Spleen (tissue), 7 donors: Measurements from ENCODE around the gene DCTN1.

ENCODE experiments used
- POLR2A ChIP-seq, 3 donors: fragments of 450-650 bp; IDR thresholded peaks; one replicate each; pipeline ENCODE4 v1.5.1; 2017; ENCODE audit warnings: antibody characterized with exemption in 3 of 3, mild to moderate bottlenecking in 1 of 3
- POLR2AphosphoS5 ChIP-seq, 3 donors: sonication (generic); formaldehyde crosslinking; IDR thresholded peaks; one replicate each; pipeline ENCODE4 v1.5.1; 2017; ENCODE audit warnings: antibody characterized with exemption in 3 of 3
- TF ChIP-seq, protein P1 (sequence below), 11 experiments: fragments of 200-600 bp in 7 of 11; fragments of 450-650 bp in 4 of 11; sonication (generic) in 4 of 11; IDR thresholded peaks in 8 of 11; conservative IDR thresholded peaks in 3 of 11; 1 replicate in 7 of 11; 2 replicates in 4 of 11; pipeline versions ENCODE4 v1.4.0 to v1.8.0; 2016 to 2021; ENCODE audit warnings: antibody characterized with exemption in 11 of 11, inconsistent platforms in 4 of 11, mild to moderate bottlenecking in 1 of 11
- donor health status: DM: no; HTN: no; CAD: no; lungs with moderate emphysema.
- donor health status: DM: no; HTN: no; CAD: no.
- donor health status: DM: no; HTN: no; CAD: no.

DNA sequence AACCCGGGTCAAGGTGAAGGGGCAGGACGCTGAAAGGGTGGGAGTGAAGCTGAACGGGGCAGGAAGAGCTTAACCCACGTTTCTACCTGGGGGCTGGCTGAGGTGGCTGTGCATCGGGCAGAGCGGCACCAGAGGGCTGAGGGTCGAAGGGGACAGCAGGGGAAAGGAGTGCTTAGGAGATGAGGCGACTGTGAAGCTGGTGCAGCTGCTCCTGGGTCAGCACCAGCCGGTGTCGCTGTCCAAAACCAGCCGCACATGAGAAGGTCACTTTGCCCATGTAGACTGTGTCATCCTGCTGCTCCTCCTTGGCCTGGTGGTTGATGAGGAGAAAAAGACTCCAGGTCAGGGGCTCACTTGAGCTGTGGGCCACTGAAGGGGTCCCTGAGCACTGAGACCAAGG is 18.8 kb downstream of the DCTN1 start:
- TF ChIP-seq, protein P1, sequence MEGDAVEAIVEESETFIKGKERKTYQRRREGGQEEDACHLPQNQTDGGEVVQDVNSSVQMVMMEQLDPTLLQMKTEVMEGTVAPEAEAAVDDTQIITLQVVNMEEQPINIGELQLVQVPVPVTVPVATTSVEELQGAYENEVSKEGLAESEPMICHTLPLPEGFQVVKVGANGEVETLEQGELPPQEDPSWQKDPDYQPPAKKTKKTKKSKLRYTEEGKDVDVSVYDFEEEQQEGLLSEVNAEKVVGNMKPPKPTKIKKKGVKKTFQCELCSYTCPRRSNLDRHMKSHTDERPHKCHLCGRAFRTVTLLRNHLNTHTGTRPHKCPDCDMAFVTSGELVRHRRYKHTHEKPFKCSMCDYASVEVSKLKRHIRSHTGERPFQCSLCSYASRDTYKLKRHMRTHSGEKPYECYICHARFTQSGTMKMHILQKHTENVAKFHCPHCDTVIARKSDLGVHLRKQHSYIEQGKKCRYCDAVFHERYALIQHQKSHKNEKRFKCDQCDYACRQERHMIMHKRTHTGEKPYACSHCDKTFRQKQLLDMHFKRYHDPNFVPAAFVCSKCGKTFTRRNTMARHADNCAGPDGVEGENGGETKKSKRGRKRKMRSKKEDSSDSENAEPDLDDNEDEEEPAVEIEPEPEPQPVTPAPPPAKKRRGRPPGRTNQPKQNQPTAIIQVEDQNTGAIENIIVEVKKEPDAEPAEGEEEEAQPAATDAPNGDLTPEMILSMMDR (IDR thresholded peaks at IDR 0.05 in 8 of 11, conservative IDR thresholded peaks at IDR 0.05 in 3 of 11): no peak
- TF ChIP-seq POLR2A (IDR thresholded peaks at IDR 0.05): no peak
- no peak for TF ChIP-seq POLR2AphosphoS5 (IDR thresholded peaks at IDR 0.05)
